GM12801 (cell line): ENCODE measurements around the gene TMEM51.

Source experiments
- CTCF ChIP-seq: IDR thresholded peaks from one replicate; pipeline ENCODE4 v1.5.1; 2011; ENCODE audit warnings: control low read depth; ENCODE audit not compliant: insufficient read length; ENCODE audit errors: extremely low read depth

Gene TMEM51

GRCh38 chr1:15245593-15246360 is 92.2 kb downstream of the TMEM51 start:
- no peak for TF ChIP-seq CTCF

- TF ChIP-seq CTCF, result no peak
These were observed 93.5 kb downstream of the TMEM51 start, which contains the start of gene FHAD1 for GRCh38 chr1:15246960-15247614. Gene FHAD1 (plus strand): TSS chr1:15247223. CDS start chr1:15251785, 4,562 bp downstream.

- no peak for TF ChIP-seq CTCF
These were observed 94.7 kb downstream of the TMEM51 start for GRCh38 chr1:15248216-15248615.

- no peak for TF ChIP-seq CTCF
These were observed 95.5 kb downstream of the TMEM51 start for GRCh38 chr1:15249081-15249480.

GRCh38 chr1:15251857-15252835 is 98.6 kb downstream of the TMEM51 start:
- no peak for TF ChIP-seq CTCF

- no peak for TF ChIP-seq CTCF
These were observed 101.0 kb downstream of the TMEM51 start for GRCh38 chr1:15254559-15254958.
